GM21360 (cell line): ENCODE results near the gene CTSK.

Experiments used
- ATAC-seq: cut with Tn5 transposase; IDR thresholded peaks from one replicate; pipeline ENCODE4 v1.9.1; 2021; ENCODE audit warnings: mild to moderate bottlenecking, moderate library complexity; ENCODE audit not compliant: unreplicated experiment

The CTSK gene

DNA sequence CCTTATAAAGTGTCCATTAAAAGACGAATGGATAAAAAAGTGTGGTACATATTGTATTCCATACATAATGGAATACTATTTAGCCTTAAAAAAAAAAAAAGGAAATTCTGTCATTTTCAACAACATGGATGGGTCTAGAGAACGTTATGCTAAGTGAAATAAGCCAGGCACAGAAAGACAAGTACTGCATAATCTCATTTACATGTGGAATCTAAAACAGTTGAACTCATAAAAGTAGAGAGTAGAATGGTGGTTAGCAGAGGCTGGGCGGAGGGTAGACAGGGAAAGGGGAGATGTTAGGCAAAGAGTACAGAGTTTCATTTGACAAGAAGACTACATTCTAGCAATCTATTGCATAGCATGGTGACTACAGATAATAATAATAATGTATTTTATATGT is 45.0 kb downstream of the CTSK start:
- ATAC-seq = no peak

DNA sequence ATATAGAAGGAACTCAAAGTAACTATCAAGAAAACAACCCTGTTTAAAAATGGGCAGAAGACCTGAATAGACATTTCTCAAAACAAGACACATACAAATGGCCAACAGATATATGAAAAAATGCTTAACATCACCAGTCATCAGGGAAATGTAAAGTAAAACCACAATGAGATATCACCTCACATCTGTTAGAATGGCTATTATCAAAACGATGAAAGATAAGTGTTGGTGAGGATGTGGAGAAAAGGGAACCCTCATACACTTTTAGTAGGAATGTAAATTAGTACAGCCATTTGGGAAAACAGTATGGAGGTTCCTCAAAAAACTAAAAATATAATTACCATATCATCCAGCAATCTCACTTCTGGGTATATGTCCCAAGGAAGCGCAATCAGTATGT is 45.5 kb downstream of the CTSK start:
- no peak for ATAC-seq

DNA sequence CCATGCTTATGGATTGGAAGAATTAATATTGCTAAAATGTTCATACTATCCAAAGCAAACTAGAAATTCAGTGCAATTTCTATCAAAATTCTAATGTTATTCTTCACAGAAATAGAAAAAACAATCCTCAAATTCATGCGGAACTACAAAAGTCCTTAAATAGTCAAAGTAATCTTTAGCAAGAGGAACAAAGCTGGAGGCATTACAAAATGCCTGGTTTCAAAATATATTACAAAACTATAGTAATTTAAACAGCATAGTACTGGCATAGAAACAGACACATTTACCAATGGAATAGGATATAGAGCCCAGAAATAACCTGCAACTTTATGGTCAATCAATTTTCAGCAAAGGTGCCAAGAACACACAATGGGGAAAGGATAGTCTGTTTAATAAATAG is 46.3 kb downstream of the CTSK start:
- ATAC-seq = no peak

DNA sequence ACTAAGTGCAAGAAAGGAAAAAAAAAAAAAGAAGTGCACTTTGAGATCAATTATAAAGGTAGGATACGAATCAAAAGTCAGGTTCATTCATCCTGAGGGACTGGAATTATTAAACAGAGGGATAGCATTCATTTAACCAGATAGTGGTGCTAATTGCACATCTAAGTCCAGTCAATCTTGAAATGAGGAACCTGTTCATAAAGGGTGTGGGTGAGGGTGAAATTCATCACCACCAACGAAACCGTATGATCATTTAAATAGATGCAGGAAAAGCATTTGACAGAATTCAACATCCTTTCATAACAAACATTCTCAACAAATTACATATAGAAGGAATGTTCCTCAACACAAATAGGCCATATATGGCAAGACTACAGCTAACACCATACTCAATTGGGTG is 48.0 kb downstream of the CTSK start:
- no peak for ATAC-seq

DNA sequence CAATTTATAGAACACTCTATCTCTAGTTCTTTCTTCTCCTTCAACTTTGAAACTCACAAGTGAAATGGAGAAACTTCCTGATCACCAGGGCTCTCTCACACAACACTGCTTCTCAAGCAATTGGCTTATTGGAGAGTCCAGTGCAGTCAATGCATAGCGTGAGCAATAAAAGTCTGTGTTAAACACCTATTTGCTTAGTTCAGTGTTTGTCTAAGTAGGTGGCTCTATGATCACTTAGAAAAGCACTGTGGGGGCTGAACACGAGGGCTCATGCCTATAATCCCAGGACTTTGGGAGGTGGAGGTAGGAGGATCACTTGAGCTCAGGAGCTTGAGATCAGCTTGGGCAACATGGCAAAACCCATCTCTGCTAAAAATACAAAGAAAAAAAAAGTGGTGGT is 54.6 kb downstream of the CTSK start:
- ATAC-seq = no peak

DNA sequence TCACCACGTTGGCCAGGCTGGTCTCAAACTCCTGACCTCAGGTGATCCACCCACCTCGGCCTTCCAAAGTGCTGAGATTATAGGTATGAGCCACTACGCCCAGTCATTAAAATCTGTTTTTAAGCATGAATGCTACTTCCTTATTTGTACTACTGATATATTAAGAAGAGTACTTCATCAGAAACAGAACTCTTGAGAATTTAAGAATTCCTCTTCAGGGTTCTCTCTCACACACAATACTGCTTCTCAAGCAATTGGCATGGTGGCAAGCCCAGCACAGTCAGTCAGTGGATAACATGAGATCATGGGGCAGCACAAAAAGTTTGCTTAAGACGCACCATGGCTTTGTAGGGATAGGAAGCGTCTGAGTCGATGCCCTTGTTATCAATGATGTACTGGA is 56.6 kb downstream of the CTSK start:
- no peak for ATAC-seq

DNA sequence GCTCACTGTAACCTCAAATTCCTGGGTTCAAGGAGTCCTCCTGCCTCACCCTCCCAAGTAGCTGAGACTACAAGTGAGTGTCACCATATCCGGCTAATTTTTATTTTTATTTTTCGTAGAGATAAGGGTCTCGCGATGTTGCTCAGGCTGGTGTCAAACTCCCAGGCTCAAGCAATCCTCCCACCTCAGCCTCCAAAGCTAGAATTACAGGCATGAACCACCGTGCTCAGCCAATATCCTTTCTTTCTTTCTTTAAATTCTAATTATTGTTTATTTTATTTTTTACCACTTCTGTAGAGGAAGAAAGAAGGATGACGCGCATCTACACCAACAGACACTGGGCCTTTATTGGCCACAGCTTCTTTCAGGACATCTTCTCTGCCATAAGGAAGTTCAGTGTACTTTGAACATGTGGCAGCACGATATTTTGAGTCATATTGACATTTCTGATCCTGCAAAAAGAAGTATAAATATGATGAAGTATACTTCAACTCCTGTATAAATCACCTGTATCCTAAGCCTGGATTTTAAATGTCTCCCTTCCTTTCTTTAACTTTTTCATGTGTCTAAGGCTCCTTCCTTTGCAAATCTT is 58.2 kb downstream of the CTSK start:
- ATAC-seq = no peak

DNA sequence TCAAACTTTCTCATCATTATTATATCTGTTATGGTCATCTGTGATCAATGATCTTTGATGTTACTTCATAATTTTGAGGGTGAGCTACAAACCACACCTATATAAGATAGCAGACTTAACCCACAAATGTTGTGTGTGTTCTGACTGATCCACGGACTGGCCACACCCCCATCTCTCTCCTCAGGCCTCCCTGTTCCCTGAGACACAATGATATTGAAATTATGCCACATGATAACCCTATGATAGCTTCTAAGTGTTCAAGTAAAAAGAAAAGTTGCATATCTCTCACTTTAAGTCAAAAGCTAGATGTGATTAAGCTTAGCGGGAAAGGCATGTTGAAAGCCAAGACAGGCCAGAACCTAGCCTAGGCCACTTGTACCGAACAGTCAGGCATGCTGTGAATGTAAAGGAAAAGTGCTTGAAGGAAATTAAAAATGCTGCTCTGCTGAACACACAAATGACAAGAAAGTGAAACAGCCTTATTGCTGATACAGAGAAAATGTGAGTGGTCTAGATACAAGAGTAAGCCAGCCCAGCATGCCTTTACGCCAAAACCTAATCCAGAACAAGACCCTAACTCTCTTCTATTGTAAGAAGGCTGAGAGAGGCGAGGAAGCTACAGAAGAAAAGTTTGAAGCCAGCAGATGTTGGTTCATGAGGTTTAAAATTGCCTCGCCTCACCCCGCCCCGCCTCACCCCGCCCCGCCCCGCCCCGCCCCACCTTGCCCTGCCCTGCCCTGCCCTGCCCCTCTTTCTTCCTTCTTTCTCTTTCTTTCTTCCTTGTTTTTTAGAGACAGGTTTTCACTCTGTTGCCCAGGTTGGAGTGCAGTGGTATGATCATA is 59.0 kb downstream of the CTSK start:
- no peak for ATAC-seq
